ENCODE measurements around the gene RNF182.
A peak's percentile ranks its signal among the peaks of the same experiment; 100 is the strongest.

DNA sequence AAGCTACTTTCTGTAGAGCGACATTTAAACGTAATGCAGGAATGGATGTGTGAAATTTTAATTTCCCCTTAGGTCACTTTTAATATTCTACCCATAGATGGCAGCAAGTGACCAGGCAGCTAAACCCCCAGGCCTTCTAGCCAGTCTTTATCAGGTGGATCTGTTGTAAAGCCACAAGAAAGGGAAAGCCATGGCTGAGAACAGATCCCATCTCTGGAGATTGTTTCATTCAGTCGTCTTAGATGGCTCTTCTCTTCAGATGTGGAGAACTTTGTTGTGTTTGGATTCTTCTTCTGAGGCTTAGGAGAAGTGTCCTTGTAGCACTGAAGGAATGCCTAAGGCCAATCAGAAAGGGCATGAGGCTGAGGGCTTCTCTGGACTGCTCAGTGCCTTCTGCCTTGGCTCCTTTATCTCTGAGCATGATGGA is 15.8 kb upstream of the RNF182 start:
- TF ChIP-seq, protein P1, sequence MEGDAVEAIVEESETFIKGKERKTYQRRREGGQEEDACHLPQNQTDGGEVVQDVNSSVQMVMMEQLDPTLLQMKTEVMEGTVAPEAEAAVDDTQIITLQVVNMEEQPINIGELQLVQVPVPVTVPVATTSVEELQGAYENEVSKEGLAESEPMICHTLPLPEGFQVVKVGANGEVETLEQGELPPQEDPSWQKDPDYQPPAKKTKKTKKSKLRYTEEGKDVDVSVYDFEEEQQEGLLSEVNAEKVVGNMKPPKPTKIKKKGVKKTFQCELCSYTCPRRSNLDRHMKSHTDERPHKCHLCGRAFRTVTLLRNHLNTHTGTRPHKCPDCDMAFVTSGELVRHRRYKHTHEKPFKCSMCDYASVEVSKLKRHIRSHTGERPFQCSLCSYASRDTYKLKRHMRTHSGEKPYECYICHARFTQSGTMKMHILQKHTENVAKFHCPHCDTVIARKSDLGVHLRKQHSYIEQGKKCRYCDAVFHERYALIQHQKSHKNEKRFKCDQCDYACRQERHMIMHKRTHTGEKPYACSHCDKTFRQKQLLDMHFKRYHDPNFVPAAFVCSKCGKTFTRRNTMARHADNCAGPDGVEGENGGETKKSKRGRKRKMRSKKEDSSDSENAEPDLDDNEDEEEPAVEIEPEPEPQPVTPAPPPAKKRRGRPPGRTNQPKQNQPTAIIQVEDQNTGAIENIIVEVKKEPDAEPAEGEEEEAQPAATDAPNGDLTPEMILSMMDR (IDR thresholded peaks at IDR 0.05), result peak; percentile 27 to 80 (median 77)
- TF ChIP-seq POLR2AphosphoS5 (IDR thresholded peaks at IDR 0.05), result no peak
- no peak for TF ChIP-seq POLR2A (IDR thresholded peaks at IDR 0.05)
